Measurements from ENCODE around the gene MAN1C1.
"Not testable (repeated sequence)": the region's sequence is repeated elsewhere in the genome, so short reads cannot be mapped to it uniquely, and the experiment has no call there.

The MAN1C1 gene

DNA sequence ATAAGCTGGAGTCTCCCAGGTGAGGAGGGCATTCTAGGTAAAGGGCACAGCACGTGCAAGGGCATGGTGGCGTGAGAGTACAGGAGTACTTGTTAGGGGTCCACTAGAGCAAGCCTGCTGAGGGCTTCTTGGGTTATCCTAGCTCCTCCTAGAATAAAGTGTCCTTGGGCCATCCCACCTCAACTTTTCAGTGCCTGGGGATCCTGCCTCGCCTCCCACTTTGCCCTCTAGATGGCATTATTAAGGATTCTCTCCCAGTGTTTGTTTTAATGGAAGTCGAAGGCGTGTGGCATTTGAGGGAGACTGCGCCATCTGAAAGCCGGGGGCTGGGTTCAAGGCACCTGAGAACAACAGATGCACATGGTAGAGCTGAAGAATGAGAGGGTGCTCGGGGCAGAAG lies 108.9 kb downstream of the MAN1C1 start:
- H3K4me3 ChIP-seq (ENCODE audit: low read length): no peak overlapping the region
- H3K9ac ChIP-seq (ENCODE audit: low read depth, low read length): no peak overlapping the region
- H3K9me3 ChIP-seq (ENCODE audit: insufficient read depth, low read depth, low read length): no peaks in the 10 kb centered on the region
- no peak overlapping the region for H3K27ac ChIP-seq (ENCODE audit: low read length)
- H3K4me1 ChIP-seq (ENCODE audit: insufficient read depth, low read length): peaks cover 10% of the 10 kb centered on the region; the same call in 1 of the 2 replicates
- H3K27me3 ChIP-seq (ENCODE audit: insufficient read depth, low read length): no peaks in the 10 kb centered on the region
- H3K36me3 ChIP-seq (ENCODE audit: insufficient read depth, low read depth, low read length): no peaks in the 10 kb centered on the region

DNA sequence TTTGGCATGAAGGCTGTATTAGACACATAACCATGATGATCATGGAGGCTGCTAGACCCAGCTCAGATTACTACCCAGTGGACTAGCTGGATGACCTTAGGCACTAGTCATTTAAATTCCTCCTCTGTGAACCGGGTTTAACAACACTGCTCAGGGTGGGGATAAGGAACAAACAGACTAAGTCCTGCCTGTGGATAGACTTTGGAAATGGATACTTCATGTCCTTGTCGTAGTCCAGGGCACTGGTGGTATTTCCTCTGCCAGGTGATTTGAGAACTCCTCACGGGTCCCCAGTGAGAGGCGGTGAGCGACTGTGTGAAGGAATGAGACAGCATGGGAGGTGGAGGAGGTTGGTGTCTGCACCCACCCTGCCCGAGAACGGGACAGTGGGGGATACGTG lies 110.5 kb downstream of the MAN1C1 start:
- no peaks in the 10 kb centered on the region for H3K9me3 ChIP-seq (ENCODE audit: insufficient read depth, low read depth, low read length)
- H3K4me3 ChIP-seq (ENCODE audit: low read length): no peak overlapping the region
- peaks cover 10% of the 10 kb centered on the region; the same call in 1 of the 2 replicates for H3K4me1 ChIP-seq (ENCODE audit: insufficient read depth, low read length)
- no peaks in the 10 kb centered on the region for H3K36me3 ChIP-seq (ENCODE audit: insufficient read depth, low read depth, low read length)
- no peak overlapping the region for H3K9ac ChIP-seq (ENCODE audit: low read depth, low read length)
- H3K27me3 ChIP-seq (ENCODE audit: insufficient read depth, low read length): no peaks in the 10 kb centered on the region
- no peak overlapping the region for H3K27ac ChIP-seq (ENCODE audit: low read length)

DNA sequence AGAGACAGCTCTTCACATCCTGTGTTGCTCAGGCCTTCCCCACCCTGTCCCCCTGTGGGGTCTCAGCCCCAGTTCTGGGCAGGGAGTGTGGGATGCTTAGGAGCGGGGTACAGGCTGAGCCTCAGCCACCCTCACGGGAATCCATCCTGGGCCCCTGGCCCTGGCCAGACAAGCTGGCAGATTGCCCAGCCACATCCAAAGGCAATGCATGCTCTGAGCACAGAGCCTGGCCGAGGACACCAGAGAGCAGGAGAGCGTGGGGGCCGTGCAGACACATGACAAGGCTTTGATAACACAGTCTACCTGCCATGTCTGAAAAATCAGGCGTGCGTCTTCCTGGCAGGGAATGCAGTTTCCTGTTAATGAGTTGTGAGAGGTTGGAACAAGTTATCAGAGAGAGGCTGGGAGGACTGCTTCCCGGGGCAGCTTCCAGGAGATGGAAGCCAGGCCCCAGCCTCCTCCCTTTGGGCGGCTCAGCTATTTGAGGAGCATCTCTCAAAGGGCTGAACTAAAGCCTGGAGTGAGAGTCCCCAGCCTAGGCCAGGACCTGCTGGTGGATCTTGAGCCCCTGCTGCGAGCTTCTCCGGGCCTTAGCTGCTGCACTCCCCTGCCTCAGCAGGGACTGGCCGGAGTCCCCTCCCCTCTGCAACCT lies 111.2 kb downstream of the MAN1C1 start:
- Histone ChIP-seq H3K9me3 (ENCODE audit: insufficient read depth, low read depth, low read length) (no peaks in the 10 kb centered on the region), H3K36me3 (ENCODE audit: insufficient read depth, low read depth, low read length) (no peaks in the 10 kb centered on the region), H3K4me3 (ENCODE audit: low read length) (no peak overlapping the region), H3K27ac (ENCODE audit: low read length) (no peak overlapping the region), H3K9ac (ENCODE audit: low read depth, low read length) (no peak overlapping the region), H3K4me1 (ENCODE audit: insufficient read depth, low read length) (peaks cover 10% of the 10 kb centered on the region; the same call in 1 of the 2 replicates), H3K27me3 (ENCODE audit: insufficient read depth, low read length) (no peaks in the 10 kb centered on the region)

DNA sequence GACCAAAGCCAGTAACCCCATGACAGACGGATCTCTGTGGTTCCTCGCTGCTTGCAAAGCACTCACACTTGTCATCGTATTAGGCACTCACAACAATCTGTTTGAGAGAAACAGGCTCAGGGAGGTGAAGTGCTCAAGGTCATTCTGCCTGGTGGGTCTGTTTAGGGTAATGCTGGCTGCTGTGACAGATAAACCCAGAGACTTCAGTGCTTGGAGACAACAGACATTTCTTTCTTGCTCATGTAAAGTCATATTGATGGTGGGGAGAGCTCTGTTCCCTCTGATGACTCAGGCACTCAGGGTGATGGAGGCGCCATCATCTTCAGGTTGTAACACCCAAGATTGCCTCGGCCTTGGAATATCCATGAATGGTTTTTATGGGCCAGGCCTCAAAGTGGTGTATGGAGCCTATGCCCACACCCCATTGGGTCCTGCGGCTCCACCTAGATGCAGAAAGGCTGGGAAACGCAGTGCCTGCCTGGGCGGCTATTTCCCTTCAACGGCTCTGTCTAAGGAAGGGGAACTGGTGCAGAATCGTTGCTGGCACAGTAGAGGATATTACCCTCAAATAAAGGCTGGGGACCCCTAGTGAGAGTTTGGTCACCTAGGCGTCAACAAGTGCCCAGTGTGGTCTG lies 111.8 kb downstream of the MAN1C1 start:
- H3K9me3 ChIP-seq (ENCODE audit: insufficient read depth, low read depth, low read length): no peaks in the 10 kb centered on the region
- no peaks in the 10 kb centered on the region for H3K27me3 ChIP-seq (ENCODE audit: insufficient read depth, low read length)
- H3K9ac ChIP-seq (ENCODE audit: low read depth, low read length): no peak overlapping the region
- H3K27ac ChIP-seq (ENCODE audit: low read length): no peak overlapping the region
- H3K4me1 ChIP-seq (ENCODE audit: insufficient read depth, low read length): peaks cover 10% of the 10 kb centered on the region; the same call in 1 of the 2 replicates
- no peak overlapping the region for H3K4me3 ChIP-seq (ENCODE audit: low read length)
- no peaks in the 10 kb centered on the region for H3K36me3 ChIP-seq (ENCODE audit: insufficient read depth, low read depth, low read length)

DNA sequence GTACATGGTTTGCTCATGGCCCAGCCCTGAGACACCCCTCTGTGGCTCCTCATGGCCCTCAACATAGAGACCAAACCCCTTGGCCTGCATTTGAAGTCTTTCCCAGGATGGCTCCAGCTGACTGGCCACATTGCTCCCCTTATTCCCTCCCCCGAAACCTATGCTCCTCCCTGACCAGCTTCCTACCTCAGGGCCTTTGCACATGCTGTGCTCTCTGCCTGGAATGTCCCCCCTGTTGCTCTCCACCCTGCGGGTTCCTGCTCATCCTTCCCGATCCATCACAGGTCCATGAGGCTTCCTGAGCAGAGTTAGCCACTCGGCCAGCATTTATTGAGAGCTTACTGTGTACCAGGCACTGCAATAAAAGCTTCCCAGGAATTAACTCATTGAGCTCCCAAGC lies 112.5 kb downstream of the MAN1C1 start:
- Histone ChIP-seq H3K36me3 (ENCODE audit: insufficient read depth, low read depth, low read length) (no peaks in the 10 kb centered on the region), H3K27me3 (ENCODE audit: insufficient read depth, low read length) (no peaks in the 10 kb centered on the region), H3K9ac (ENCODE audit: low read depth, low read length) (no peak overlapping the region), H3K9me3 (ENCODE audit: insufficient read depth, low read depth, low read length) (no peaks in the 10 kb centered on the region), H3K4me3 (ENCODE audit: low read length) (no peak overlapping the region), H3K27ac (ENCODE audit: low read length) (no peak overlapping the region), H3K4me1 (ENCODE audit: insufficient read depth, low read length) (peaks cover 10% of the 10 kb centered on the region; the same call in 1 of the 2 replicates)

DNA sequence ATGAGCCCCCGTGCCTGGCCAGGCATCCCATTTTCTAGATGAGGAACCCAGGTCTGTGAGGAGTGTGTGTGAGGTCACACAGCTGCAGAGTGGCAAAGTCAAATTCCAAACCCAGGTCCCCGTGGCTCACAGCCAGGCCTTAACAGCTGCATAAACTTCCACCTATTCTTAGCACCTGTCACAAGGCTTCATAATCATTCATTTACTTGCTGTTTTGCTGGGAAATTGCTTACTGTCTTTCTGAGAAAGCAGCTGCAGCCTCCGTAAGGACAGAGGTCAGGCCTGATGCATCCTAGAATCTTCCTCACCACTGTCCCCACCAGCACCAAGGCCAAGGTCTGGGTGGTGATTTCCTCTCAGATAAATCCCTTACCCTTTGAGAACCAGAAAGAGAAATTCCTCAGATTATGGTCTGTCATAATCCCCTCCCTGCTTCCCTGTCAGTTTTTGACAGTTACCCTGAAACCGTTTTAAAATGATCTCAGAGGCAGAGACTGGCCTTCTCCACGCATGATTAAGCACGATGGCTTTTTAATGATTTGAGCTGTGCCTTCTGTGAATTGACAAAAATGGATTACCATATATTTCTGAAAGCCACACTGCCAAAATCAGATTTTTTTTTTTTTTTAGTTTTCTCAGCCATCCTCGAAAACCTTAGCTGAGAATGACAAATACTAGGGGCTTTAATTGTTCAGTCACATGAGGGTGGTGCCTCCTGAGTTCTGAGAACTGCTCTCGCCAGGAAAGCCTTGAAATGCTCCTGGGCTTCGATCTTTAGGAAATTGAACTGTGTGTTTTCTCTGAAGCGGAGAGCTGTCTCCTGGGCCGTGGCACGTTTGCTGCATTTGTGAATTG lies 113.4 kb downstream of the MAN1C1 start:
- Histone ChIP-seq H3K36me3 (ENCODE audit: insufficient read depth, low read depth, low read length) (no peaks in the 10 kb centered on the region), H3K4me1 (ENCODE audit: insufficient read depth, low read length) (peaks cover 8% of the 10 kb centered on the region; the same call in 1 of the 2 replicates), H3K4me3 (ENCODE audit: low read length) (no peak overlapping the region), H3K9me3 (ENCODE audit: insufficient read depth, low read depth, low read length) (no peaks in the 10 kb centered on the region), H3K27me3 (ENCODE audit: insufficient read depth, low read length) (no peaks in the 10 kb centered on the region), H3K27ac (ENCODE audit: low read length) (no peak overlapping the region), H3K9ac (ENCODE audit: low read depth, low read length) (no peak overlapping the region; the same call in 1 of the 2 replicates)

- H3K4me3 ChIP-seq (ENCODE audit: low read length): no peak overlapping the region
- no peak overlapping the region for H3K9ac ChIP-seq (ENCODE audit: low read depth, low read length)
- no peaks in the 10 kb centered on the region for H3K27me3 ChIP-seq (ENCODE audit: insufficient read depth, low read length)
- H3K9me3 ChIP-seq (ENCODE audit: insufficient read depth, low read depth, low read length): no peaks in the 10 kb centered on the region
- no peaks in the 10 kb centered on the region for H3K4me1 ChIP-seq (ENCODE audit: insufficient read depth, low read length)
- H3K27ac ChIP-seq (ENCODE audit: low read length): no peak overlapping the region
- no peaks in the 10 kb centered on the region for H3K36me3 ChIP-seq (ENCODE audit: insufficient read depth, low read depth, low read length)
Measured at GRCh38 chr1:25731148-25731547, 114.6 kb downstream of the MAN1C1 start.

GRCh38 chr1:25731626-25732370 lies 115.2 kb downstream of the MAN1C1 start:
- no peaks in the 10 kb centered on the region for H3K9me3 ChIP-seq (ENCODE audit: insufficient read depth, low read depth, low read length)

DNA sequence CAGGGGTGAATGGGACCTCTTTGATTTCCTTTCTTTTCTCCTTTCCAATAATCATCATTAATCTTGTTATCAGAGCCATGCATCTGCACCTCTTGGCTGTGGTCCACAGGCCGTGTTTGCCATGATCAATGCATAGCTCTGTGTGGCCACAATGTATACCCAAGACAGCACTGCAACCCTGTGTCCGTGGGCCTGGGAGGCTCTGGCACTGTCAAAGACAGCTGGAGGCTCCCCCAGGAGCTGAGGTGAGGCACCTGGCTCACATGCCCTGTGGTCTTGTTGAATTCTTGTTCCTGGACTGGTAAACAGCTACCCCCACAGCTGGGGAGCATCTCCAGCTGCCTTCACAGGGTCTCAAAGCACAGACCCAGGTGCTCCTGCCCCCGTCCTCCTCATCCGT lies 116.2 kb downstream of the MAN1C1 start:
- H3K4me1 ChIP-seq (ENCODE audit: insufficient read depth, low read length): no peaks in the 10 kb centered on the region
- no peak overlapping the region for H3K27ac ChIP-seq (ENCODE audit: low read length)
- H3K27me3 ChIP-seq (ENCODE audit: insufficient read depth, low read length): no peaks in the 10 kb centered on the region

More at GRCh38 chr1:25731626-25732370, 115.2 kb downstream of the MAN1C1 start:
- H3K4me1 ChIP-seq (ENCODE audit: insufficient read depth, low read length): no peaks in the 10 kb centered on the region
- no peaks in the 10 kb centered on the region for H3K36me3 ChIP-seq (ENCODE audit: insufficient read depth, low read depth, low read length)
- no peak overlapping the region for H3K4me3 ChIP-seq (ENCODE audit: low read length)
- H3K27me3 ChIP-seq (ENCODE audit: insufficient read depth, low read length): no peaks in the 10 kb centered on the region
- no peak overlapping the region for H3K9ac ChIP-seq (ENCODE audit: low read depth, low read length)
- H3K27ac ChIP-seq (ENCODE audit: low read length): no peak overlapping the region

DNA sequence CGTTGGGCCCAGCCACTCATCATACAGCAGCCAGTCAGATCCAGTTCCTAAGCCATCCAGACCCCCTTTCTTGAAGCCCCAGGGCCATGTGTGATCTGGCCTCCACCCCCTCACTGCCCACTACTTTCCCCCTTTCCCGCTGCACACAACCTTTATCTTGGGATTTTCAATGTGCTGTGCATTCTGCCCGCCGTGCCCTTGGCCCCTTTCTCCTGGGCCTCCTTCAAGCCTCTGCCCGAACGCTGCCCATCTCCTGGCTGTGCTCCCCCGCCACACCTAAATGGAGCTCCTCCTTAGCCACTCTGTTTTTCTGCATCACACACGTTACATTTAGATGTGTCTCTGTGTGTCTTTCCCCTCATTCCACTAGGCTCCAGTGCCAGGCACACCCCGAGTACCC lies 116.7 kb downstream of the MAN1C1 start:
- no peak overlapping the region for H3K9ac ChIP-seq (ENCODE audit: low read depth, low read length)
- H3K27ac ChIP-seq (ENCODE audit: low read length): no peak overlapping the region
- no peaks in the 10 kb centered on the region for H3K27me3 ChIP-seq (ENCODE audit: insufficient read depth, low read length)

More for the DNA sequence above, 116.2 kb downstream of the MAN1C1 start:
- Histone ChIP-seq H3K9ac (ENCODE audit: low read depth, low read length) (no peak overlapping the region), H3K36me3 (ENCODE audit: insufficient read depth, low read depth, low read length) (no peaks in the 10 kb centered on the region), H3K9me3 (ENCODE audit: insufficient read depth, low read depth, low read length) (no peaks in the 10 kb centered on the region), H3K4me3 (ENCODE audit: low read length) (no peak overlapping the region)

DNA sequence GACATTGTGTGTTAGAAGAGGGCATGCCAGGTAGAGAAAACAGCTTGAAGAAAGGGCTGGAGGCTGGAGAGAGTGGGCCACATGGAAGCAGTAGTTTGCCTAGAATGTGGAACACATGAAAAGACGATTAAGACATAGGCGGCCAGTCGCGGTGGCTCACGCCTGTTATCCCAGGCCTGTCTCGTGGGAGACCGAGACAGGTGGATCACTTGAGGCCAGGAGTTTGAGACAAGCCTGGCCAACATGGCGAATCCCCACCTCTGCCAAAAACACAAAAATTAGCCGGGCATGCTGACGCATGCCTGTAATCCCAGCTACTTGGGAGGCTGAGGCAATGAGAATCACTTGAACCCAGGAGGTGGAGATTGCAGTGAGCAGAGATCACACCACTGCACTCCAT lies 118.4 kb downstream of the MAN1C1 start:
- H3K36me3 ChIP-seq (ENCODE audit: insufficient read depth, low read depth, low read length); H3K27me3 ChIP-seq (ENCODE audit: insufficient read depth, low read length); H3K4me1 ChIP-seq (ENCODE audit: insufficient read depth, low read length); H3K4me3 ChIP-seq (ENCODE audit: low read length); H3K27ac ChIP-seq (ENCODE audit: low read length); H3K9ac ChIP-seq (ENCODE audit: low read depth, low read length); H3K9me3 ChIP-seq (ENCODE audit: insufficient read depth, low read depth, low read length): not testable (repeated sequence)

More for the DNA sequence above, 116.7 kb downstream of the MAN1C1 start:
- Histone ChIP-seq H3K4me3 (ENCODE audit: low read length) (no peak overlapping the region), H3K36me3 (ENCODE audit: insufficient read depth, low read depth, low read length) (no peaks in the 10 kb centered on the region), H3K9me3 (ENCODE audit: insufficient read depth, low read depth, low read length) (no peaks in the 10 kb centered on the region), H3K4me1 (ENCODE audit: insufficient read depth, low read length) (no peaks in the 10 kb centered on the region)
